Stimulated activated CD8-positive, alpha-beta memory T cell treated with anti-CD3 and anti-CD28 coated beads, Interleukin-7, amount 100 ng/mL, for 24 hours (primary cell): ENCODE measurements around the gene DOCK1.
"Not testable (repeated sequence)": the region's sequence is repeated elsewhere in the genome, so short reads cannot be mapped to it uniquely, and the experiment has no call there.

Source experiments
- DNase-seq: peaks from one replicate; pipeline ENCODE4 v3.0.0-alpha.2; 2020; ENCODE audit warnings: low read depth

The DOCK1 gene

DNA sequence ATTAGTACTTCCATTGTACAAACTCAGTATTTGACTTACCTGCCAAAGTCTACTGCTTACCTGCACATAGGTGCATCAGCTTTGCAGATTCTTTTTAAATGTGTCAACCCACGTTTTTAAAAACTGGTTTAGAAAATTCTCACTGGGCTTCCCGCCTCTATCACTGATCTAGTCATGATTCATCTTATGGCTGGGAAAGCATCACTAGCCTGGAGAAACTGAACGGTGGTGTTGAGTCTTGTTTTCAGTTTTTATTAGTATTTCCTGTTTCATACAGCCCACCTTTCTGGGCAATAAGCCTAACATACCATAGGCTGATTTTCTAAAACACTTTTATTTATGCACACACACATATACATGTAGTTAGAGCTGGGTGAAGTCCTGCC lies 19.7 kb downstream of the DOCK1 start:
- no peak for DNase-seq

DNA sequence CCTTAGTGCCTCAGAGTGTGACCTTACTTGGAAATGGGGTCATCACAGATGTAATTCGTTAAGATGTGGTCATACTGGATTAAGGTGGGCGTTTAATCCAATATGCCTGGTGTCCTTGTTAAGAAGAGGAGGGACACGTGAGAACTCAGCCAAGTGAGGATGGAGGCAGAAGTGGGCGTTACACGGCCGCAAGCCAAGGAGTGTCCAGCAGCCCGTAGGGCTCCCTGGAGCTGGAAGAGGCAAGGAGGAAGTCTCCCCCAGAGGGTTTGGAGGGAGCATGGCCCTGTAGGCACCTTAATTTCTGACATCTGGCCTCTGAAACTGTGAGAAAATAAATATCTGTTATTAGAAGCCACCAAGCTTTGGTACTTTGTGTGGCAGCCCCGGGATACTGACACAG lies 21.3 kb downstream of the DOCK1 start:
- DNase-seq, result no peak

DNA sequence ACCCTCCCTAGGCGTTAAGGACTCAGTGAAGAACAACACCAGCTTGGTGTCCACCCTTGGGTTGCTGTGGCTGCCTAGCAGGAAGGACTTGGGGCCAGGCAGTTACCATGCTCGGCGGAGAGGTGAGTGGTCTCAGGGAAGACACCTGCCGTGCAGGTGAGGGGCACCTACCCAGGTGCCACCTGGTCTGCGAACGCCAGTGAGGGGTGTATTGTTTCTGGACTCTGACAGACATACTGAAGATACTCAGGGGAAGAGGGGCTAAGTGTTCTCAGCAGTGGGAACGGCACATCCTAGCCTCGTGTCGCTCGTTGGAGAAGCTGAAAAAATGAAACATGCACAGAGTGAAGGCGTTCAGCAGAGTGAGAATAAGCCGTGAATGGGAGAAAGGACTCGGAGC lies 22.6 kb downstream of the DOCK1 start:
- no peak for DNase-seq

DNA sequence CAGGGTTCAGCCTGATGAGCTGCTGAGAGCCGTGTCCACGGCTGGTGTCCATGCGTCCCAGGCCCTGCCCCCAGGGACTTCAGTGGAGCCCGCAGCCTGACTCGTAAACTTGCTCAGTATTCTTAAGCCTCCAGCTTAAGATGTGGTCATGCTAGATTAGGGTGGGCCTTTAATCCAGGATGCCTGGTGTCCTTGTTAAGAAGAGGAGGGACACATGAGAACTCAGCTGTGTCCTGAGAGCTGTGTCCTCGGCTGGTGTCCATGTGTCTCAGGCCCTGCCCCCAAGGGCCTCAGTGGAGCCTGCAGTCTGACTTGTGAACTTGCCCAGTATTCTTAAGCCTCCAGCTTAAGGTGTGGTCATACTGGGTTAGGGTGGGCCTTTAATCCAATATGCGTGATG lies 23.0 kb downstream of the DOCK1 start:
- no peak for DNase-seq

DNA sequence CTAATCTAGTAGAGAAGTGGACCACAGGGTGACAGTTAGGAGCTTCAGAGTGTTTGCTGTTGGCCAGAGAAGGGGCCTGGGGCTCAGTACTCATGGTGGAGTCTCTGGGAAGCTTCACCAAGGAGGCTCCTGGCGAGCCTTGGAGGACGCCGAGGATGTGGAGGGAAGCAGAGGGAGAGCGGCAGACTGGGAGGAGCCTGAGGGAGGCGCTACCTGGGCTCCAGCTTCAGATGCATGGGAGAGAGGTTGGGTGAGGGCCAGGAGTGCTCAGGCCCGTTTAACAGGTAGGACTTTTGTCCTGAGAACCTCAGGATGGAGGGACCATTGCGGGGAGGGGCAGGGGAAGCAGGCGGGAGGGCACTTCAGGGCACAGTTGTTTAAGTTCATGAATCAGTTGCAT lies 24.2 kb downstream of the DOCK1 start:
- no peak for DNase-seq

DNA sequence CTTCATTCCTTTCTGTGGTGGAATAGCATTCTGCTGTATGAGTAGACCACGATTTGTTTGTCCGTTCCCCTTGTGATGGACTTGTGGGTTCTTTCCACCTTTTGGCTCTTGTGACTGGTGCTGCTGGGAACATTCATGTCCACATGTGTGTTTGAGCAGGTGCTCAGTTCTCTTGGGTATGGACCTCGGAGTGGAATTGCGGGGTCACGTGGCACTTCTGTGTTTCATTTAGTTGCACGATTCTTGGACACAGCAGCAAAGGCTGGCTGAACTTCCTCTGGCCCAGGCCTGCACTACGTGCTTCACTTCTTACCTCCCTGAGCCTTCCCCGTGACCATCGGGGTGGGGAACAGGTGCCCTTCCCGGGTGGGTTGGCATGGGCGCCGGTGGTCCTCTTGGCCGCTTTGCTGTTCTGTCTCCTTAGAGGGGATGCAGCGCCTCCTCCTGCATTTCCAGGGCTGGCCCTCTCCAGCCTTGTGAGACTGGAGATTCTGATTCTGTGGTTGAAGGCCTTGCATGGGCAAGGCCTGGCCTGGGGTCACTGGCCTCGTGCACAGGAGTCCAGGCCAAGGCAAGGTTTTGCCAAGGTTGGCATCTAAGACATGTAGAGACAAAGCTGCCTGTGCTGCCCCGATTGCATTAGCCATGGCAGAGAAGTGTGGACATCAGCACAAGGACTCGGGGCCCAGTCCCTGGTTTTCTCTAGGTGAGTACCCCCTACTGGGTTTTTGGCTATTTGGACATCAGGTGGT lies 25.1 kb downstream of the DOCK1 start:
- no peak for DNase-seq

DNA sequence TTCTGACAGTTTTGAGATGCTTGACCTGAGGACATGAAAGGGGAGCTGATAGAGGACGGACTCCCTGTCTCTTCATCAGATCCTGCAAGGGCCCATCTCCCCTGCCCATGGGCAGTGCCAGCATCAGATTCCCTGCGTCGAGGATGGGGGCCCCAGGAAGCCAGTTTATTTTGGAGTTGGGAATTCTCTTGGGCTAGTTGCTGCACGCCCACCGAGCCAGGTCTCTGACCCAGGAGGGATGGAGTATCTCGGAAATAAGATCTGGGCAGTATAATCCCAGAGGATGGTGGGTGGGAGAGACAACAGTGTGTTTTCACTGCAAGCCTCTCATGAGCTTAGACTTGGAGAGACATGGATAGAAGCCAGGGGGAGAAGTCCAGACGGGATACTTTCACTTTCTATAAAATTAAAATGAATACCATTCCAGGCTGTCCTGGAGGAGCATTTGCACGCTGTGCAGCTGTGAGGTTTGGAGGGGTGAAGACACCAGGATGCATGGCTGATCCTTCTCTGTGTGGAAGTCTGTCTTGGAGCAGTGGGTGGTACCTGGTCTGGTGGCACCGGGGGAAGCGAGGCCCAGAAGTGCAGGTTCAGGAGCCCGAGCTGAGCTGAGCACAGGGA lies 25.8 kb downstream of the DOCK1 start:
- no peak for DNase-seq

DNA sequence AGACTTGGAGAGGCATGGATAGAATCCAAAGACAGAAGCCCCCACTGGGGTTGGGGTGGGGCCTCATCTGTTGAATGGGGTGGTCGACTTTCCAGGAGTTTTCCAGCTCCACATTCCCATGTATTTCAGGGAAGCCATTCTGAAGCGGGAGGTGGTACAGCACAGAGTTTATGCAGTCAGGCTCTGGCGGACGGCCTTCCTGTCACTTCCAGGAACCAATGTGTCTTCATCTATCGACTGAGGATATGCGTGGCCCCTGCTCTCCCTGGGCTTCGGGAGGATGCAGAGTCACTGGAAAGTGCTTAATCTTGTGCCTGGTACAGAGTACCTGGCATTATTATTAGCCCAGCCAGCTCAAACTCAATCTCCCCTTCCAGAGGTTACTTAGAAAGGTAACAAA lies 26.3 kb downstream of the DOCK1 start:
- DNase-seq, result no peak

DNA sequence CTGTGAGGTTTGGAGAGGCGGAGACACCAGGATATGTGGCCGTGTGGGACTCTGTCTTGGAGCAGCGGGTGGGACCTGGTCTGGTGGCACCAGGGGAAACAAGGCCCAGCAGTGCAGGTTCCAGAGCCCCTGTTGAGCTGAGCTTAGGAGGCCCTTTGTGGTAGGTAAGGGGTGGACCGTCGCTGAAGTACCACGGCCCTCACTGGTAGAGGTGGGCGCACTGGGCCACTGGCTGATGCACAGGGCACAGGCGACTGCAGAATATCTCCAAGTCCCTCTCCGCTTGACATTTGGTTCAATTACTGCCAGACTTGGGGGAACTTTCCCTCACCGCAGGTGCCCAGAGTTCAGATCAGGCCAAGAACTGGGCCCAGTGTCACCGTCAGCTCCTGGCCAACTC lies 27.3 kb downstream of the DOCK1 start:
- DNase-seq, result no peak

DNA sequence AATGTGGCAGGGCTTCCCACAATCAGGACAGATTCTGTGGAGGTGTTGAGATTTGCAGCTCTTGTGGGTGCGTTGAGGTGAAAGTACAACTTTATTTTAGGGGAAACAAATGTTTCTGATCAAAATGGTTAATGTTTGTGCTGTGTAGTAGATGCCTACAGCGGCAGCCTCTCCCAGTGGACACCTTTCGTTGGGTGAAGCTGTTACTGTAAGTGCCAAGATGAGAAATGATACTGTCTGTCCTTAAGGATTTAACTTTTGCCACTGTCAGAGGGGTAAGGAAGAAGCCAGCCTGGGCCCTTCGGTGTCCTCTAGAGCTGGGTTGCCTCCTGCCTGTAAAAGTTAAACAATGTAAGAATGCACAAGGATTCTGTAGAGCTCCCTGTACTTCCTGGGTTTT lies 27.9 kb downstream of the DOCK1 start:
- DNase-seq, result no peak

DNA sequence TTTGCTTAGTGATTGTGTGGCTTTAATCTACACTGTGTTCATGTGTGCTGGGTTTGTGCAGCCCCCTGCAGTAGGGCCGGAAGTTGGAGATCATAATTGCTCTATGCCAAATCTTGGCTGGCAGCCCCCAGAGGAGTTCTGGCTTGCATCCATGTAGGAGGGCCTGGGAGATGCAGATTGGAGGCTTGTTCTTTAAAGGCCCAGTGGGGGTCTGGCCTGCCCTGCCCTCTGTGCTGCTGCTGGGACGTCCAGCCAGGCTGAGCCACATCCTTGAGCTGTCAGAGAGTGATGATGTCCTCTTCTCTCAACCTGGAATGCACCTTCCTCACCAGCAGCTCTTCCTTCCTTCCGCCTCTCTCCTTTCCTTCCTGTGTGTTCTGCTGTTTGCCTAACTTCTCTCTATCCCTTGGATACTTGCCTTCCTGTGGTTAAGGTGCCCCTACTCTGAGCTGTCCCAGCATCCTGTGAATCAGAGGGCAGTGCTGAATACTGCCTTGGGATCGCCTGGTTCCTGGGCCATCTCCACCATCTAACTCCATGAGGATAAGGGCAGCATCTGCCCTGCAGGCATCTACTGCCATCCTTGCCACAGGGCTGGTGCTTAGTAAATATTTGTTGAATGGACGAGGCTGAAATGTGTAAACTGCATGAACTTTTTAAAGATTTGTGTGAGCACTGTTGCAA lies 30.2 kb downstream of the DOCK1 start:
- no peak for DNase-seq

DNA sequence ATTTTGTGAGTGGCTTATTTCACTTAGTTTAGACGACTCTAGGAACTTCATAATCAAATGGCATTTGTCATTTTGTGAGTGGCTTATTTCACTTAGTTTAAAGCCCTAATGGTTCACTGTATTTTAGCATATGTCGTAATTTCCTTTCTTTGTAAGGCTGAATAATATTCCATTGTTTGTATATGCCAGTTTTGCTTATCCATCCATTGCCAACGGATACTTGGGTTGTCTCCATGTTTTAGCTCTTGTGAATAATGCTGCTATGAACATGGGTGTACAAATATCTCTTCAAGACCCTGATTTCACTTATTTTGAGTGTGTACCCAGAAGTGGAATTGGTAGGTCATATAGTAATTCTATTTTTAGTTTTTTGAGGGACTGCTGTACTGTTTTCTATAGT lies 31.8 kb downstream of the DOCK1 start:
- no peak for DNase-seq

DNA sequence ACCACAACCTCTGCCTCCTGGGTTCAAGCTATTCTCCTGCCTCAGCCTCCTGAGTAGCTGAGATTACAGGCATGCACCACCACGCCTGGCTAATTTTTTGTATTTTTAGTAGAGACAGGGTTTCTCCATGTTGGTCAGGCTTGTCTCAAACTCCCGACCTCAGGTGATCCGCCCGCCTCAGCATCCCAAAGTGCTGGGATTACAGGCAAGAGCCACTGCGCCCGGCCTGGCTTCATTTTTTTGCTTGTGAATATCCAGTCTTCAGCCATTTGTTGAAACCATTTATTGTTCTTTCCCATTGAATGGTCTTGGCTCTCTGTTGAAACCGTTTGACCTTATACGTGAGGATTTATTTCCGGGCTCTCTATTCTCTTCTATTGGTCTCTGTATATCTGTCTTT lies 32.9 kb downstream of the DOCK1 start:
- not testable (repeated sequence) for DNase-seq

DNA sequence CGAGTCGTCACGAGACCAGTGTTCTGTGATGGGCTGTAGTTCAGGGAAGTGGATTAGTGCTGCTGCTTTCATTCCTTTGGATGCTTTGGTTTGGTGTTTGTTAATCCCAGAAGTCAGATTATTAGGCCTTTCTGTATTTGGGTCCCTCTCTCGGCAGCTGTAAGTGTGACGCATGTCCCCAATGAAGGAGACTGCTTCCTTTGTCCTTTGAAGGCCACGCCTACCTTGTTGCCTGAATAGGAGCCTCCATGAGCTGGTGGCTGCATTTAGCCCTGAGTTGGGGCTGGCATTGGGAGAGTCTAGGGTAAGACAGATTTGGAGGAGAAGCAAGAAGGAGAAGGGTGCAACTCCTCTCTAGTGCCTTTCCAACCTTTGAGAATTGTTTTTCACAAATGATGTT lies 34.5 kb downstream of the DOCK1 start:
- no peak for DNase-seq

DNA sequence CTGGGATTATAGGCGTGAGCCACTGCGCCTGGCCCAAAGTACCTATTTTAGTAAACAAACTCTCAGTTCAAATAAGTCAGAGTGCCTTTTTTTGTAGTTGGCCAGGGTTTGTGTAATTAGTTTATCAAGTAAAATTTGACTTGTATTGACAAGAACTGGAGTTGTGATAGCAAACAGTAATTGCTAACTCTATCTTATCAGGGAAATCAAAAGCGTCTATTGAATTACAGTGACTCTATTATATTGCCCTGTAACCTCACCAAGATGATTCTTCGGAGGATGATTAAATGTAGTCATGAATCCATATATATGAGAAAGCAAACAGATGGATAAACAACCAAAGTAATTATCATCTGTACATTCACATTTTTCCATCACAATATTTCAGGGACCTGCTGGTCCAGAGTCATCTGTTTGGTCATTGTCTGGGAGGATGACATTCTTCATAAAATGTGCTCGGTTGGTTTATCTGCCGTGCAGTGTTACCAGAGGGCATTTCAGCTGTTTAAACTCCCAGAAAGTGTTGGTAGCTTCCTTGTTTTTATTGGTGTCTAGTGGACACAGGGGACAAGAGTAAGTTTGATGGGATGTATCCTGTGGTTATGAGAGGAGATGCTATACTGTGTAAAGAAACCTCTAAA lies 35.6 kb downstream of the DOCK1 start:
- DNase-seq, result no peak

DNA sequence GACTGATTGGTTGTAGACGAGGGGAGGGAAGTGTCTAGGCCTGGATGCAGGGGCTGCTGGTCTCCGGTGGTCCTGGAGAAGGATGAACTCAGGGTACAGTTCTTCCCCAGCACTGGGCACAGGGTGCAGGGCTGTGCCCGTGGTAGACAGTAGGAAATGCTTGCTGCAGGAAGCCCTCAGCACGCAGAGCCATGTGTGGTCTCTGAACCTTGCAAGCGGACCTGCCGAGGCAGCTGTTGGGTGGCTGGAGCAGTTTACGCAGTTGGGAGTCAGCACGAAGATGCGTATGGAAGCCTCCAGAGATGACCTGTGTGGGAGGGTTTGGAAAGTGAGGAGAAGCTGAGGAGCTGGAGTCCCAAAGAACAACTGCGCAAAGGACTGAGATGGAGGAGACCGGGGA lies 39.0 kb downstream of the DOCK1 start:
- DNase-seq, result no peak

DNA sequence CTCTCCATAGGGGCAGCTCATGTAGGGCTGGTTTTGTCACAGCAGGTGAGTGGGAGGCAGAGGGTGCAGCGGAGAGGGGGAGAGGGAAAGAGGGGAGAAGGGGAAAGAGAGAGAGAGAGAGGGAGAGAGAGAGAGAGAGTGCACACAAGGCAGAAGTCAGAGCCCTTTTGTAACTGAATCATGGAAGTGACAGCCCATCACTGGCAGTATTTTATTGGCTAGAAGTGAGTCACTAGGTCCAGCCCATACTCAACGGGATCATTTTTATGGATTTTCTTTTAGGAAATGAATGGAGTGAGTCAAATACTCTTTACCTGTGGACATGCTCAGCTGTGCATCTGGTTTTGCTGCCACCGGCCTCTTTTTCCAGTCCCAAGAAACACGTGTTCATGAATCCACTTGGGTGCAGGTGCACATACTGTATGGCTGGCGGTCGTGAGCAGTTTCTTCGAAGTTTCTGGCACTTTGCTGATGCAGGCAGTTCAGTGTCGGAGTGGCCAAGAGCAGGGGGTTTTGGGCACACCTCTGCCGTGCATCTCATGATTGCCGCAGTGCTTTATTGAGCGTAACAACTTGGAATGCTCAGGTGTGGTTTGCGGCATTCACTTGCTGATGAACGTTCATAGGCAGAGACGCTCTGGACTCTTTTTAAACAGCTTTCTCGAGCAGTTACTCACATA lies 40.3 kb downstream of the DOCK1 start:
- DNase-seq, result no peak

DNA sequence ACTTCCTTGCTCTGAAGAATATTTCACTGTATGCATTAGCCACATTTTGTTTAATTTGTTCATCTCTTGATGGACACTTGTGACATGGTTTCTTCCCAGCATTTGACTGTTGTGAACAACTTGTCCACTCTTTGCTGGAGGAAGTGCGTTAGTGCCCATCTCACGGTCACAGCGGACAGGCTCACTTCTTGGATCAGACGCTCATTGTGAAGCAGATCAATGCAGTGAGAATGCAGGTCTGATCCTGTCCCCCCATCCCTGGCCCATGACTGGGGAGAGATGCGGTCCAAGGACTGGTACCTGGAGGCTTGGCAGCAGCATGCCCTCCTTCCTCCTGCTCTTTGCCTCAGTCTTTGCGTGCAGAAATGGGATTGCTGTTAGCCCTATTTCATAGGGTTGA lies 41.5 kb downstream of the DOCK1 start:
- no peak for DNase-seq

DNA sequence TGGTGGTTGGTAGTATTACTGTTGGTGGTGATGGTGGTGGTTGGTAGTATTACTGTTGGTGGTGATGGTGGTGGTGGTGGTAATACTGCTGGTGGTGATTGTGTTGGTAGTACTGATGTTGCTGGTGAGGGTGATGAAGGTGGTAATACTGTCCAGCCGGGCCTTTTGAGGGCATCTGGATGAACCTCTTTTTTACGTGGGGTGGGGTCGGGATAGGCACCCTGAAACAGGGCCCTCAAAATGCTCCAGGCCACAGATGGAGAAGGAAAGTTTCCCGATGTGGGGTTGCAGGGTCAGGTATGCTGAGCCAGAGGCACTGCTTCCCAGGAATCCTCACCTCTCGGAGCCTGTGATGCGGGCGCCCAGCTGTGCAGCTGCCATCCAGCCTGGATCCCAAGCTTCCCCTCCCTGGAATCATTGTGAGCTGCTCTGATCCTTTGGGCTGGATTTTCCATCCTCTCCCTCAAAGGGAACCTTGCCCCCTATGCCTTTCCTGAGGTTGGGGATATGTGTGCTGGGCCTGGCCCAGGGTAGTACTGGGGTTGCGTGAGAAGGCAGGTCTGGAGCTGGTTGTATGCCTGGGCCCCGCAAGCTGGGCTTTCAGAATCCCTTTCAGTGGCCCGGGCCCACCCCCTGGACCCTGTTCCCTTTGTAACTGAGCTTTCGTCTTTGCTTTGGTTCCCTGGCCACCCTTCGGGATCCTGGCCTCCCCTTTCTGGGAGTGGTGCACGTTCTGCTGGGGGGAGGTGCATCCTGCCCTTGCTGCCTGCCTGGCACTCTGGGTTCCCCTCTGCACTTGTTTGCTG lies 43.3 kb downstream of the DOCK1 start:
- DNase-seq, result no peak

DNA sequence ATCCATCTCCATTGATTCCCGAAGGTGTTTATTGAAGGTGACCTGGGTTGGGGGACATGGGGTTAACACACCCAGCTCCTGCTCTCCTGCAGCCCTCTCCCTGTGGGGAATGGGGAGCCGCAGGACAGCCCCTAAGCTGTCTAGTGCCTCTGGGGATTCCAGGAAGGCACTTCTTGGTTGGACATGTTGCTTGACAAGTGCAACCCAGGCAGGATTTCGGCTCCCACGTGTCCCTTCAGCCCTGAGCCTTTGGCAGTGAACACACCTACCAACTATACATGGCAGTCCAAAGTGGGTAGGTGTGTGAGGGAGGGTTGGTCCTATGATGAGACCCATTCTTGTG lies 43.9 kb downstream of the DOCK1 start:
- no peak for DNase-seq

DNA sequence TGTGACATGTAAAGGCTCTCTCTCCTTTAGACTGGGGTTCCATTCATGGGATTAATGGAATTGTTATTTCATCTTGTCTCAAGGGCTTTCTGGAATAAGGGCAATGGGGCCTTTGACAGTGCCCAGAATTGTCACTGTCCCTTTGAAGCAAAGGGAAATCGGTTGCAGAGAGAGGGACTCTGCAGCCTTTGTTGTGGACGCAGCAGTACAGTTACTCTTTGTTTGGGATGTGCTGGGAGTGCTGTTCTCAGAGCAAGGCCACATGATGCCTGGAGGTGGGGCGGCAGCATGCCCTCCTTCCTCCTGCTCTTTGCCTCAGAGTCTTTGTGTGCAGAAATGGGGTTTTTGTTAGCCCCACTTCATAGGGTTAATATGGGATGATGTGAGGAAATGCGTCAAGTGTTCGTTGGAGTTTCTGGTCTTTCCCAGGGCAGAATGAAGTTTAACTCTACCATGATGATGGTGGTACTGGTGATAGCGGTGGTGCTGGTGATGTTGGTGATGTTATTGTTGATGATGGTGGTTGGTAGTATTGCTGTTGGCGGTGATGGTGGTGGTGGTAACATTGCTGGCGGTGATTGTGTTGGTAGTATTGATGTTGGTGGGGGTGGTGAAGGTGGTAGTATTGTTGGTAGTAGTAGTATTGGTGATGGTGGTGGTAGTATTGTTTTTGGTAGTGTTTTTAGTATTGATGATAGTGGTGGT lies 45.3 kb downstream of the DOCK1 start:
- no peak for DNase-seq
